Activated CD8-positive, alpha-beta memory T cell treated with anti-CD3 and anti-CD28 coated beads for 48 hours (primary cell): ENCODE measurements around the gene NBEA.
"Not testable (repeated sequence)": the region's sequence is repeated elsewhere in the genome, so short reads cannot be mapped to it uniquely, and the experiment has no call there.

Experiments
- DNase-seq, 3 experiments: peaks; one replicate each; pipeline ENCODE4 v3.0.0-alpha.2; 2020; ENCODE audit warnings: low read depth in 2 of 3, low spot score in 2 of 3

NBEA gene

GRCh38 chr13:34959489-34959888 is 17.4 kb downstream of the NBEA start:
- DNase-seq, result no peak

DNA sequence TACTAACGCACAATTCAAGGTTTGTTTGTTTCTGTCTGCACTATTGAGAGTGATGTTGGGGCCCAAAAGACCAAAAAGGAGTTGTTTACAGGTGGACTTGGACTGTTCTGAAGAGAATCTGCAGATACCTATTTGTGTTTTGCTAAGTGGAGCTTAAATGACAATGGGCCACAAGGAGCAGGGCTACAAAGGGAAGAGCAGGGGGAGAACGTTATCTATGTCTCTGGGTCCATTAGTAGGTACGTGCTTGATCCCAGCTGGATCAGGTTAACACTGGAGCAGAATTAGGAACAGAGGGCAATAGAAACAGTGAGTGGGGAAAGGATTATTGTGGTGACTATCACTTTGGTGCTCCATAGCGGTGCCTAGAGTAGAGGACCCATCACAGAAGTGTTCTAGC is 22.5 kb downstream of the NBEA start:
- DNase-seq, result no peak

- no peak for DNase-seq
Measured at GRCh38 chr13:34967851-34968562, 25.9 kb downstream of the NBEA start.

GRCh38 chr13:34969539-34969938 is 27.5 kb downstream of the NBEA start:
- not testable (repeated sequence) for DNase-seq

GRCh38 chr13:34970961-34971360 is 28.9 kb downstream of the NBEA start:
- no peak for DNase-seq

DNA sequence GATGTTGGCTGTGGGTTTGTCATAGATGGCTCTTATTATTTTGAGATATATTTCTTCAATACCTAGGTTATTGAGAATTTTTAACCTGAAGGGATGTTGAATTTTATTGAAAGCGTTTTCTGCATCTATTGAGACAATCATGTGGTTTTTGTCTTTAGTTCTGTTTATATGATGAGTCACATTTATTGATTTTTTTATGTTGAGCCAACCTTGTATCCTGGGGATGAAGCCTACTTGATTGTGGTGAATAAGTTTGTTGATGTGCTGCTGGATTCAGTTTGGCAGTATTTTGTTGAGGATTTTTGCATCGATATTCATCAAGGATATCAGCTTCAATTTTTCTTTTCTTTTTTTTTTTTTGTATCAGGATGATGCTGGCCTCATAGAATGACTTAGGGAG is 29.4 kb downstream of the NBEA start:
- no peak for DNase-seq

DNA sequence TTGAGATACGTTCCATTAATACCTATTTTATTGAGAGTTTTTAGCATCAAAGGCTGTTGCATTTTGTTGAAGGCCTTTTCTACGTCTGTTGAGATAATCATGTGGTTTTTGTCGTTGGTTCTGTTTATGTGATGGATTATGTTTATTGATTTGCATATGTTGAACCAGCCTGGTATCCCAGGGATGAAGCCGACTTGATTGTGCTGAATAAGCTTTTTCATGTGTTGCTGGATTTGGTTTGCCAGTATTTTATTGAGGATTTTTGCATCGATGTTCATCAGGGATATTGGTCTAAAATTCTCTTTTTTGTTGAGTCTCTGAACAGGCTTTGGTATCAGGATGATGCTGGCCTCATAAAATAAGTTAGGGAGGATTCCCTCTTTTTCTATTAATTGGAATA is 43.1 kb downstream of the NBEA start:
- not testable (repeated sequence) for DNase-seq

GRCh38 chr13:34988330-34988791 is 46.3 kb downstream of the NBEA start:
- DNase-seq, result no peak

DNA sequence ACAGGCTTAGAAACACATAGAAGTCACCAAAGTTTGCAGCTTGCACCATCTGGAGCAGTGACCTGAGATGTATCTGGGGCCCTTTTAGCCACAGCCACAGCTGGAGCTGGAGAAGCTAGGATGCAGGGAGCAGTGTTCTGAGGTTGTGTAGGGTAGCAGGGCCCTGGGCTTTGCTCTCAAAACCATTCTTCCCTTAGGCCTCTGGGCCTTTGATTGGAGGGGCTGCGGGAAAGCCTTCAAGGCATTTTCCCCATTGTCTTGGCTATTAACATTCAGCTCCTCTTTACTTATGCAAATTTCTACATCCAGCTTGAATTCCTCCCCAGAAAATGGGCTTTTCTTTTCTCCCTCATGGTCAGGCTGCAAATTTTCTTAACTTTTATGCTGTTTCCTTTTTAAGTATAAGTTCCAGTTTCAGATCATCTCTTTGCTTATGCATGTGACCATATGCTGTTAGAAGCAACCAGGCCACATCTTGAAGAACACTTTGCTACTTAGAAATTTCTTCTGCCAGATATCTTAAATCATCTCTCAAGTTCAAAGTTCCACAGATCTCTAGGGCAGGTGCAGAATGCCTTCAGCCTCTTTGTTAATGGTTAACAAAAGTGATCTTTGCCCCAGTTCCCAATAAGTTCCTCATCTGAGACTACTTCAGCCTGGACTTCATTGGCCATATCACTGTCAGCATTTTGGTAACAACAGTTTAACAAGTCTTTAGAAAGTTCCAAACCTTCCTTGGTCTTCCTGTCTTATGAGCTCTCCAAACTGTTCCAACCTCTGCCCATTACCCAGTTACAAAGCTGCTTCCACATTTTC is 48.5 kb downstream of the NBEA start:
- DNase-seq, result no peak

- no peak for DNase-seq
Measured at GRCh38 chr13:34993470-34993869, 51.4 kb downstream of the NBEA start.

- not testable (repeated sequence) for DNase-seq
Measured at GRCh38 chr13:35003734-35004133, 61.7 kb downstream of the NBEA start.

- no peak for DNase-seq
Measured at GRCh38 chr13:35005051-35005450, 63.0 kb downstream of the NBEA start.

DNA sequence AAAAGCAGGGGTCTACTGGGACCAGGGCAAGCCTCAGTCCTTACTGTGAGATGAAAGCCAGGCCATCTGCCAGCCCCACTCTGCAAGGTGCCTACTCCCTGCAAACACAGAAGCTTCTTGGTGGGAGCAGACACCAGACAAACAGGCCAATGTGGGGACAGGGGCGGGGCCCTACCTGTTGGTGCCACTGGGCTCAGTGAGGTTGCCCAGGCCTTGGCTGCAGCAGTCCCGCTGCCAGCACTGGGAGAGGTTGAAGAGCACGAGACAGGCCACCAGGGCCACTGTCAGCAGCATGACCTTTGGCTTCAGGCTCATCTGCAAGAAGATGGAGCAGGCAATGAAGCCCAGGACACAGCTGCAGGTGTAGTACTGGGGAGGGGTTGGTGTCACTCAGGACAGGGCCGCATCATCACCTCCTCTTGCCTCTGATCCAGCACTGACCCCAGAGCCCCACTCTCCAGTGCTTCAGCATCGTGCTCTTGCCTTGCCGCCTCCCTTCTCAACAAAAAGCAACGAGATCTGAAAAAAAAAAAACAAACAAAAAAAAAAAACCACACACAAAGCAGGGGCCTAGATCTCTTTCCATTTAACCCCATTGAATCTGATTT is 72.6 kb downstream of the NBEA start:
- DNase-seq, result no peak

DNA sequence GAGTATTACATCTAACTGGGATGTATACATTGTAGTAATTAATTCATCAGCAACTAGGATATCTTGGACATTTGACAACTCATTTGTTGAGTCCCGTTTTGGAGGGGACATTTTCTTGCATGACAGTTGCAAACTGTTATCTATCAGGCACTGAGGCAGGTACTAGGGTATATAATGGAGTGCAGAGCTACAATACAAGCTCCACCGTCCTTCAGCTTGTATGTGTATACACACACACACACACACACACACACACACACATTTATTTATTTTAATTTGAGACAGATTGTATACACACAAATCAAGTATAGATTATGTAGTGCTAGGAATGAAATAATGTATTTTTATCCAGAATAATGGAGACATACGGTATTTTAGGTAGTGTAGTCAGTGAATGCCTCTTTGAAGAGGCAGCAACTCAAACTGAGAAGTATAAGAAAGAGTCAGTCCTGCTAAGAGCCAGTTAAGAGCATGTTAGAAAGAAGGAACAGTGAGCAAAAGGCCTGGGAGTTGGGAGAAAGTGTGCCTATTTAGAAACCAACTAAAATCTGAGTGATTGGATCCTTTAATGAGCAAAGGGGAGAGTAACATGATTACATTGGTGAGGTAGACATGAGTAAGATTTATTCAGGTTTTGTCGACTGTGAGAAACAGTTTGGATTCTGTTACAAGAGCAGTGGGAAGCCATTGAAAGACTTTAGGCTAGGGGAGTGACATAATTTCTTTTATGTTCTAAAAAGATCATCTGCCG is 74.5 kb downstream of the NBEA start:
- no peak for DNase-seq

- no peak for DNase-seq
Measured at GRCh38 chr13:35025314-35025713, 83.2 kb downstream of the NBEA start.

DNA sequence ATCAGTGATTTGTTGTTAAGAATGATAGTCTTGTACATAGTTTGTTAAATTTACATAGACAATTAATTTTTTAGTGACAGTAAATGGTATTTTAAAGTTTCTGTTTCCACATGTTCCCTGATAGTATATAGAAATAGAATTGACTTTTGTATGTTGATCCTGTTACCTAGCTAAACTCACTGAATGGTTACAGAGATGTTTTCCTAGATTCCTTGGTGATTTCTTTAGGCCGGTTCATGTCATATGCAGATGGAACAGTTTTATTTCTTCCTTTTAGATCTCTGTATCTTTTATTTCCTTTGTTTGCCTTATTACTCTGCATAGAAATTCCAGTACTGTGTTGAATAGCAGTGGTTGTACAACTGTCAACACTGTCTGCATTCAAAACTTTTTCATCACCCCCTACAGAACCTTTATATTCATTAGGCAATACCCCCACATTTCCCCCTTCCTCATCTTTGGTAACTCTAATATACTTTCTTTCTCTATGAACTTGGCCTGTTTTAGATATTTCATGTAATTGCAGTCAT is 86.3 kb downstream of the NBEA start:
- DNase-seq, result no peak

DNA sequence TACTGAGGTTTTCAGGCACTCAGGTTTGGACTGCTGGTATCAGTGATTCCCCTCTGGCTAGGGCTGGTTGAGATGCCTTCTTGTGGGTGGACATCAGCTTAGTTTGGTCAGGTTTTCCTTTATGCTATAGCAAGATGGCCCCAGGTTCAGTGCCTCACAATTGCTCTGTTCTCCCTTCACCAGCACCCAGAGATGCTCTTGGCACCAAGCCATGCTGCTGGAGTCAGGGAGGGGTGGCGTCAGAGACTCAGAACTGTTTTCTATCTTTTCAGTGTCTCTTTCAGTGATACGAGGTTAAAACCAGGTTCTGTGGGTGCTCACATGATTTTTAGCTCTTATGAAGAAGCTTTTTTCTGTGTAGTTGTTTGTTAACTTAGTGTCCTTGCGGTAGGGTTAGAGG is 96.9 kb downstream of the NBEA start:
- no peak for DNase-seq

- DNase-seq, result no peak
Measured at GRCh38 chr13:35046587-35046986, 104.5 kb downstream of the NBEA start.

- no peak for DNase-seq
Measured at GRCh38 chr13:35055705-35056104, 113.6 kb downstream of the NBEA start.

GRCh38 chr13:35057858-35058257 is 115.8 kb downstream of the NBEA start:
- DNase-seq, result no peak

DNA sequence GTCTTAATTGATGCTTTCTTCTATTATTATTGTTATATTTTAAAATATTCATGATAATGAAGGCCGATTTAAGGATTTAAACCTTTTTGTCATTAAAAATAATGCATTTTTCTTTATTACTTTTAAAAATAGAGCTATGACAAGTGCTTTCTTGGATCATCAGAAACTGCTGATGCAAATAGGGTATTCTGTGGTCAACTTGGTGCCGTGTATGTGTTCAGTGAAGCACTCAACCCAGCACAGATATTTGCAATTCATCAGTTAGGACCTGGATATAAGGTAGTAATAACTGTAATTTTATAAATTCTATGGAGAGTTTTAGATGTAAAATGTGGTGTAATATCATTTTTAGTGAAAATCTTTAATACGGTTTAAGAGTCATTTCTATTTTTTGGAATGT is 116.5 kb downstream of the NBEA start:
- not testable (repeated sequence) for DNase-seq
